GM12875 (cell line): ENCODE results near the gene A4GNT.

Experiments used
- H3K4me3 ChIP-seq: one replicate; pipeline ENCODE4 v1.5.1; 2011; ENCODE audit warnings: low read depth, low read length, control low read depth
- CTCF ChIP-seq: IDR thresholded peaks from 2 replicates; pipeline ENCODE4 v1.5.1; 2011; ENCODE audit warnings: low read depth, mild to moderate bottlenecking, control low read depth, inconsistent platforms, low read length, moderate library complexity, borderline replicate concordance; ENCODE audit not compliant: insufficient read depth

Gene A4GNT

GRCh38 chr3:138135833-138136194, 3.6 kb upstream of the A4GNT start:
- no peak for TF ChIP-seq CTCF
- H3K4me3 ChIP-seq = no peak overlapping the region

- no peak overlapping the region for H3K4me3 ChIP-seq
- TF ChIP-seq CTCF = no peak
Measured at GRCh38 chr3:138135146-138135832, 3.1 kb upstream of the A4GNT start.

GRCh38 chr3:138127636-138128365, 4.4 kb downstream of the A4GNT start:
- H3K4me3 ChIP-seq = no peak overlapping the region
- TF ChIP-seq CTCF = no peak

- no peak overlapping the region for H3K4me3 ChIP-seq
- no peak for TF ChIP-seq CTCF
Measured at GRCh38 chr3:138125548-138126221, 6.5 kb downstream of the A4GNT start.

- no peak for TF ChIP-seq CTCF
- H3K4me3 ChIP-seq = no peak overlapping the region
Measured at GRCh38 chr3:138124706-138125355, 7.4 kb downstream of the A4GNT start.

GRCh38 chr3:138124188-138124587, 8.0 kb downstream of the A4GNT start:
- no peak overlapping the region for H3K4me3 ChIP-seq
- TF ChIP-seq CTCF = no peak

GRCh38 chr3:138119423-138119766, 12.8 kb downstream of the A4GNT start:
- TF ChIP-seq CTCF = no peak

More at GRCh38 chr3:138119423-138119766, 12.8 kb downstream of the A4GNT start:
- no peak overlapping the region for H3K4me3 ChIP-seq
